Inflammatory macrophage treated with lipopolysaccharide for 4 hours (primary cell): ENCODE measurements around the gene GFRA4.
A peak's percentile ranks its signal among the peaks of the same experiment; 100 is the strongest.

ENCODE experiments used
- DNase-seq: peaks from one replicate; pipeline ENCODE4 v3.0.0-alpha.2; 2020

GFRA4 gene, protein sequence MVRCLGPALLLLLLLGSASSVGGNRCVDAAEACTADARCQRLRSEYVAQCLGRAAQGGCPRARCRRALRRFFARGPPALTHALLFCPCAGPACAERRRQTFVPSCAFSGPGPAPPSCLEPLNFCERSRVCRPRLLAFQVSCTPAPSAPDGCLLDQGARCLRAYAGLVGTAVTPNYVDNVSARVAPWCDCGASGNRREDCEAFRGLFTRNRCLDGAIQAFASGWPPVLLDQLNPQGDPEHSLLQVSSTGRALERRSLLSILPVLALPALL

DNA sequence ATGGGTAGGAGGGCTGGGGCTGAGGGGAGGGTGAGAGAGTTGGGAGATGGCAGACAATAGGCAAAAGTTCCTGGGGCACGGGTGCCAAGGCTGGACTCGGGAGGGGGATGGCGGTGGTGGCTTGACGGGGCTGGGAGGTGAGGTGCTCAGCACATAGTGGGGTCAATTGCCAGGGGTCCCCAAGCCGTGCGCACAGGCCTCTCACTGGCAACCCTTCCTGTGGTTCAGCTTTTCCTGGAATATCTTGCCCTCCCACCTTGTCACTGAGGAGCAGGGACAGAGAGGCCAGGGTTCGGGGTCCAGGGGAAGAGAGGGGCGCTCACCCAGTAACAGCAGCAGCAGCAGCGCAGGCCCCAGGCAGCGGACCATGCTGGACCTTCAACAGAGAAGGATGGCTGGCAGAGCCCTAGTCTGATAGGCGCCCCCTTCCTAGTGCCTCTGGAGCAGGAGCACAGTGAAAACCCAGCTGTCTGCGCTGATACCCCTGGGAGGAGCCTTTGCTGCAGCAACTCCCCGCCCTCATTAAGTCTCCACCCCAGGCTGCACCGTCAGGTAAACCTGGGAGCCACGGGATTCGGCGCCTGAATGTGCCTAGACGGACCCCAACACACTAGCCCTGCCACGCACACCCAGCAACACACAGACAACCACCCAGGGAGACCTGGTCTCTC is at the start of gene GFRA4:
GFRA4 (minus strand) TSS at position 369 of the 671 bp plus-strand sequence; CDS start at position 369, 0 bp downstream.
- no peak for DNase-seq

GRCh38 chr20:3712279-3712873 is 49.2 kb upstream of the GFRA4 start, which contains the start of gene SIGLEC1:
SIGLEC1 (minus strand) TSS chr20:3712600; CDS start chr20:3707128, 5,472 bp downstream.
- DNase-seq: peak; percentile 99

DNA sequence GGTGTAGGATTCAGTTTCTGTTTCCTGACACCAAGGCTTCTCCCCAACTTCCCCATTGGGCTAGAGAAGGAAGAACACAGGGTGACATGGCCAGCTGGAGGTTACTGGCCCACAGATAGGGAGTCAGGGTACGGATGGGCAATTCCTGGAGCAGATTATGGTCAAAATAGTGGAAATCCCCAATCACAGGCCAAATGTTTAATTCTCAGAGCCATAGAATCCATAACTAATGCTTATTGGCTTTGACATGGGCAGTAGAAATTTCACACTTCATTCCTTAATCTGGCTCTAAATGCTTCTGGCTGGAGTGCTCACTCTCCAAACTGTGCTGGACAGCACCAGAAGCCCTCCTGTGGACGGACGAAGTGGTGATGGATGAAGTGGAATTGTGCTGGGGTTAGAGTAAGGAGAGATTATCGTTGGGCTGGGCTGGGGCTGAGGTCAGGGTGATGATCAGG is 48.3 kb upstream of the GFRA4 start:
- DNase-seq: peak; percentile 91

DNA sequence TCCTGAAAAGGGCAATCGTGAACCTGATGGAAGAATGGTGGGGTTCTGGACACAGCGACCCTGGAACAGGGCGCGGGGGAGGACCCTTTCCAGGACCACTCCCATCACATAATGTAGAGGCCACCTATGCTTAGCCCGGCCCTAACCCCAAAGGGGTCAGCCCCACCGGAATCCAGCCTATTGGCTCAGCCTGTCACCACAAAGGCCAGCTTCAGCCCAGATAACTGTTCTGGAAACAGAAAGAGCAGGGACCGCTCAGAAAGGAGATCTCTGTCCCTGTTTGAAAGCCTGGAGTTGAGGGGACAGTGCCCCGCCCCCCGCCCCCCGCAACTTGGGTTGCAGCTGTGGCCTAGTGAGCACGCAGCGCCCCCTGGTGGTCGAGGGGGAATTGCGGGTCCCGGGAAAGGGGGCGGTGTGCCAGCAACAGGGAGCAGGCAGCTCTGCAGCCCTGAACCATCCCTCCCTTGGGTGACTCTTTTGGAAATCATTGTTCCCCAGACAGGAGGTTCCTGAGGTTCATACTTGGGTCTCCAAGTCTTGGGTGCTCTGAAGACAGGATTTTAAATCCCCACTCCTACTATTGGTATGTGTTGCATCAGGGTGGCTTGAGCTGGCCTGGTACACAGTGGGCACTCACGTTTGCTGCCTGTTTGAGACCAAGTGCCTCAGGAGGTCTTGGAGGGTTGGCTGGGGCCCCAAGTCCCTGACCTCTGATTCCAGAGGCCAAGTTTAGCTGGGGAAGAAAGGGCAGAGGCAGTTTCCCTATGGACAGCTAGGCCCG is 47.7 kb upstream of the GFRA4 start:
- DNase-seq: peak; percentile 65

DNA sequence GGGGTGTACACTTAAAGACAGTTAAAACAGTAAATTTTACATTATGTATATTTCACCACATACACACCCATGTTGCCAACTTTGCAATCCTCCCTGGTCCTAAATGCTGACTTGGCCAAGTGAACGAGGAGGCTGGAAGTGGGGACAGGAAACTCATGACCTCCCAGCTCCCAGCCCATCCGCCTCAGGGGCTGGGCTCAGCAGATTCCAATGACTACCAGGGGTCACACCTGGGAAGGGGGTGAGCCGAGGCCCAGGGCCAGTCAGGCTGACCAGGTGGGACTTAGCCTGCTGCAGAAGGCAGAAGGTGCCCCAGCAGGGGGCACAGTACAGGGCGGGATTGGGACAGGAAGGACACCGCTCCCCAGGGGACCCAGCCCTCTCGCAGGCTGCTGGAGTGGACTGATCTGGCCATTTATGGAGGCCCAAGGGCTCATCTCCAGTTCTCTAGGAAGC is 46.8 kb upstream of the GFRA4 start:
- peak; percentile 29 for DNase-seq

- no peak for DNase-seq
These were observed 44.3 kb upstream of the GFRA4 start for GRCh38 chr20:3707508-3707899.

GRCh38 chr20:3706774-3707507 is 43.7 kb upstream of the GFRA4 start:
- no peak for DNase-seq

- no peak for DNase-seq
These were observed 43.0 kb upstream of the GFRA4 start for GRCh38 chr20:3705970-3706739.

DNA sequence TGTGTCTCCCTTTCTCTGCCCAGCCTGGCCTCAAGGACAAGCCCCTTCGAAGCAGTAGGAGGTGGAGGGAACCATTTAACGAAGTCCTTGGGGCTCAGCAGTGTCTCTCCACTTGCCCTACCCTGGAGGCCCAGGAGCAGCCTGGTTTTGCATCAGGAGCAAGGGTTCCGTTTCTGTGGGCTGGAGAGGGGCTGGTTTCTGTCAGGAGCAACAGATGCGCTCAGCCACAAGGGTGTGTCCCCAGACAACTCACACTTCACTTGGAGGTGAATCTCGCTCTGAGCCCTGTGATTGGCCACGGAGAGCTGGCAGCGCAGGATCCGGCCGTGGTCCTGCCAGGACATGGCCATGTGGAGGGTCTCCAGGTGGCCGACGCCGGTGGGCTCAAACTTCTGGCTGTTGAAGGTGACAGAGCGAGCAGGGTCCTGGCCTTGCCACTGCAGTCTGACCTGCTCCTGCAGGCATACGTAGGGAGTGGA is 42.3 kb upstream of the GFRA4 start:
- DNase-seq: no peak

DNA sequence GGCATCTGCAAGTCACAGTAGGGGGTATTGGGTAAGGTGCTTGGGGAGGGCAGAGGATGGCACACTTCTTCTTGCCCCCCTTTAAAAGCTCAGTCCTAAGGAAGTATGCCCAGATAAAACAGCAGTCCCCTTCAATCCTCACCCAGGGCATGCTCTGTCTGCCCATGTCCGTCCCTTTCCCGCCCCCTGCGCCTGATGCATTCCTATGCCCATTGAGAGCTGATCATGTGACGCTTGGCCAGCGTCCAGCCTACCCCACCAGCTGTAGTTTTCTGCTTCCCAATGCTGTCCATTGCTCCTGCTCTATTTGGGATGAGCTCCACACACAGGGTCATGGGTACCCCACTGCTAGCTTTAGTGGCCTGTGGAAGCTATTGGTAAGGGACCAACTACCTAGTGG is 40.9 kb upstream of the GFRA4 start:
- no peak for DNase-seq

DNA sequence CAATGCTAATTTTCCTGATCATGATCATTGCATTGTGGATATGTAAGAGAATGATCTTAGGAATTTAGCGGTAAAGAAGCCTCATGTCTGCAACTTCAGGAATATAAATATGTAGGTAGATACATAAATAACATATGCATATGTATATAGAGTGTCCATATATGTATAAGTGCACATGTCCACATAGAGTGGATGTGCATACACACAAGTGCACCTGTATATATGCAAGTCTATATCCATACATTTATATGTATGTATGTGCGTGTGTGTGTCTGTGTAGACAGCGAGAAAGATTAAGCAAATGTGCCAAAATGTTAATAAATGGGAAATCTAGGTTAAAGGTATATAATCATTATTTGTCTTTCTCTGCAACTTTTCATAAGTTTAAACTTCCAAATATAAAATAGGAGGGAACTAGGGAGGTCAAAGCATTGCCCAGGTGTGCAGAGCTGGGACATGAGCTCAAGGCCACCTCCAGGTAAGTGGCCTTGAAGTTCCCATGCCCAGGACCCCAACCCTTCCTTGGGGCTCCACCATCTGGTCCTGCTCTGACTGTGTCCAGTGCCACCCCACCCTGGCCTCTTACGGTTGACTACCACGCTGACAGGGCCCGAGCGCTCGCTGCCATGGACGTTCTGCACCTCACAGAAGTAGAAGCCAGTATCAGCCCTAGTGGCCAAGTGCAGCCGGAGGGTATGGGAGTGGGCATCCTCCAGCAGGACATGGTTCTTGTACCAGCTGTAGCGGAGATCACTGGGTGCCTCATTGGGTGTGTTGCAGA is 39.6 kb upstream of the GFRA4 start:
- DNase-seq: no peak

GRCh38 chr20:3701061-3701998 is 38.1 kb upstream of the GFRA4 start:
- no peak for DNase-seq

DNA sequence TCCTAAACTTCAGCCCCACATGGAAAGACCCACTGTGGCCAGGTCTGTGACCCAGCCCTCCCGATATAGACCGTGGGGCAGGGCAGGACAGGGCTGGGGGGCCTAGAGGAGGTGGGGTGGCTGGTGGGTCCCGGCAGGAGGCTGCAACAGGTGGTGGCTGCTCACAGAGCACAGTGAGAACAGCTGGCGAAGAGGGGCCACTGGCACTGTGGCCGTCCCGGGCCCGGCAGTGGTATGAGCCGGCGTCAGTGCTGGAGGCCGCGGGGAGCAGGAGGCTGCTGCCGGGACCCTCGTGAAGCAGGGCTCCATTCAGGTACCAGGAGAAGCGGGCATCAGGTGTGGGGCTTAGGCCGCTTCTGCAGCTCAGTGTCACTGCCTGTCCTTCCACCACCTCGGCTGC is 35.8 kb upstream of the GFRA4 start:
- DNase-seq: no peak

DNA sequence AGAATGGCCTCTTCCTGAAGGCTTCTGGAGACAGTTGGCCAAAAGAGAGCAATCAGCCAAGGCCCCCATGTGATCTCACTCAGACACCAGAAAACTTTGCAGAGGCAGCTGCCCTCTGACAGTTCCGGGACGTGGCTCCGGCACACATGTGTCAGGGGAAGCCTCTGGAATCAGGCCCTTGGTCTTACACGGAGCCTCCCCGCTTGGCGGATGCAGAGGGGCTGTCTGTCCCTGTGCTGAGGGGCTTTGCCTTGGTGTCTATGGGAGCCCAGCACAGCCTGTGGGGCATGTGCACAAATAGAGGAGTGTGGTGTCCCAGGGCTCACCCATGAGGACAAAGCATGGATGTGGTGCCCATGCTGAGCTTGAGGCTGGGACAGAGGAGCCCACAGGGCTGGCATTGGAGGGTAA is 35.4 kb upstream of the GFRA4 start:
- DNase-seq: no peak

- no peak for DNase-seq
These were observed 34.5 kb upstream of the GFRA4 start for GRCh38 chr20:3697588-3698305.

- no peak for DNase-seq
These were observed 33.8 kb upstream of the GFRA4 start for GRCh38 chr20:3696745-3697587.

DNA sequence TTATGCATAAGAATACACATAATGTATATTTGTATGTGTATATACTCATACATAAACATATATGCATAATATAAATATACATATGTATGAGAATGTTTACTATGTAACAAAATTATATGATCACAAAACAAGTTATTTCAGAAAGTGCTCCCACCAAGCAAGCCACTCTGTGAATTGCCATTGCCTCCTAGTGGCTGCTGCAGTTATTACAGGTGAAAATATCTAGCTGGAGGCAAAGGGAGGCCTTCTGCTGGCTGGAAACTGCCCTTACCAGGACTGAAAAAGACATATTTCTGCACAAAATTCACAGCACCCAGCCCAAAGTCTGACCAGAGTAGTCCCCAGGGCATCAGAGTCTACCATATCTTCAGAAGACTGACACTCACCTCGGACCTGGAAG is 33.0 kb upstream of the GFRA4 start:
- DNase-seq: peak; percentile 44

- DNase-seq: no peak
These were observed 31.7 kb upstream of the GFRA4 start for GRCh38 chr20:3694864-3695263.
